GM18499 (cell line): ENCODE data around the gene CKM.
"Not testable (repeated sequence)": the region's sequence is repeated elsewhere in the genome, so short reads cannot be mapped to it uniquely, and the experiment has no call there.

Experiments used
- ATAC-seq: cut with Tn5 transposase; IDR thresholded peaks from one replicate; pipeline ENCODE4 v1.9.1; 2021; ENCODE audit warnings: moderate number of reproducible peaks; ENCODE audit not compliant: insufficient read depth, unreplicated experiment

CKM gene

DNA sequence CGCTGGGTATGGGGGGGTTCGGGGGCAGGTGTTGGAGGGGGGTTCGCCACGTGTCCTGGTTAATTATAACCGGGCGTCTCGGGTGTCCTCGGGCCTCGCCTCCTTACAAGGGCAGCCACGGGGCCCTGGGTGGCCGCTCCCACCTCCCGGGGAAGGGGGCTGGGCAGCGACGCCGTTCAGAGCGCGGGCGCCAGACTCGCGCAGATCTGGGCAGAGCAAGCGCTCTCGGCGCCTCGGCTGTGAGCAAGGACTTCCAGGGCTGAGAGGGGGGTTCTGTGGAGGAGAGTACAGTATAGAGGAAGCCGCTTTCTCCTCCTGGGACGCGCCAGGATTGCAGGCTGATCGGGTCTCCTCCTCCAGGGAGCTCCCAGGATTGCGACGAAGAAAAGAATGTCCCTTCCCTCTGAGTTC is 1.0 kb upstream of the CKM start:
- ATAC-seq = no peak

DNA sequence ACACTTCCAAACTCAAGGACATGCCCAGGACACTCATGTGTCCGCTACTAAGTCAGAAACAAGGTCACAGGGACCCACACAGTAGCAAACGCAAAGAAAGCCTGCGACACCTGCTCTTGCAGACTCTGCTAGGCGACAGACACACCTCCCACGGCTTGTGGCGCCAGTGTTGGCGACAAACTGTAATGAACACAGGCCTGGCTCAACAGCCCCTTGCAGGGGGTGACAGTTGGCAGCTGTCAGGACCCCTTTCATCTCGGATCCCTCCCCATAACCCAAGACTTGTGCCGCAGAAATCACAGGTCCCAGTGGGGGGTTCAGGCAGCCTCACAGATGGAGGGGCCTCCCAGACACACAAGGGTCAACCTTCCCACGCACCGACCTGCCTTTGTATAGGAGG is 364 bp downstream of the CKM start:
- ATAC-seq = no peak

- ATAC-seq = no peak
Measured at GRCh38 chr19:45321848-45322247, 827 bp downstream of the CKM start.

GRCh38 chr19:45320997-45321775 is 1.5 kb downstream of the CKM start:
- ATAC-seq = no peak

GRCh38 chr19:45315304-45315703 is 7.4 kb downstream of the CKM start:
- ATAC-seq = no peak

DNA sequence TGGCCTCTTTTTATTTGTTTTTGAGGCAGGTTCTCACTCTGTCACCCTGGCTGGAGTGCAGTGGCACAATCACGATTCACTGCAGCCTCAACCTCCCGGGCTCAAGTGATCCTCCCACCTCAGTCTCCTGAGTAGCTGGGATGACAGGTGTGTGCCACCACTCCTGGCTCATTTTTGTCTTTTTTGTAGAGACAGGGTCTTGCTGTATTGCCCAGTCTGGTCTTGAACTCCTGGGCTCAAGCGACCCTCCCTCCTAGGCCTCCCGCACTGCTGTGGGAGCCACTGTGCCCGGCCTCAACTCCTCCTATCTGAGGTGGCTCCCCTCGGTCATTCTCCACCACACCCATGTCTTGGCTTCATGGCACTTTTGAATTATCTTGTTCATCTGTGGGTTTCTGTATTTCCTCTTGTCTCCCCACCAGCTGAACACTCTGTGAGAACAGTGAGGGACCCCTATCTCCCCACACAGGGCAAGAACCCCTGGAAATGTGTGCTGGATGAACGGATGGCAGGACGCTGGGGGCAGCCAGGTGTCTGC is 7.9 kb downstream of the CKM start:
- no peak for ATAC-seq

GRCh38 chr19:45312285-45312684 is 10.4 kb downstream of the CKM start:
- not testable (repeated sequence) for ATAC-seq

DNA sequence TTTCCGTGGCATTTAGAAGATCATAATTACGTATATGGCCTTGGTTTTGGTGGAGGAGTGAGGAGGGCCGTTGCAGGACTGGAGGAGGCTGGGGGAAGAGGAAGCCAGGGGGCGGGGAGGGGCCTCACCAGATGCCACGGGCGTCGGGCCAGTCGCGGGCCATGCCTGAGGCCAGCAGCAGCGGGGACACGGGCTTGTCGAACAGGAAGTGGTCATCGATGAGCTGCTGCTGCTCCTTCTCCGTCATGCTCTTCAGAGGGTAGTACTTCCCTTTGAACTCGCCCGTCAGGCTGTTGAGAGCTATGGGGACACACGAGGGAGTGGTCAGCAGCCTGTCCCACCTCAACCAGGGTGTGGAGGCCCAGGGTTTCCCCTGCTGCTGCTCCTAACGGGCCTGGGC is 11.1 kb downstream of the CKM start:
- ATAC-seq = no peak

- not testable (repeated sequence) for ATAC-seq
Measured at GRCh38 chr19:45309322-45309721, 13.4 kb downstream of the CKM start.

DNA sequence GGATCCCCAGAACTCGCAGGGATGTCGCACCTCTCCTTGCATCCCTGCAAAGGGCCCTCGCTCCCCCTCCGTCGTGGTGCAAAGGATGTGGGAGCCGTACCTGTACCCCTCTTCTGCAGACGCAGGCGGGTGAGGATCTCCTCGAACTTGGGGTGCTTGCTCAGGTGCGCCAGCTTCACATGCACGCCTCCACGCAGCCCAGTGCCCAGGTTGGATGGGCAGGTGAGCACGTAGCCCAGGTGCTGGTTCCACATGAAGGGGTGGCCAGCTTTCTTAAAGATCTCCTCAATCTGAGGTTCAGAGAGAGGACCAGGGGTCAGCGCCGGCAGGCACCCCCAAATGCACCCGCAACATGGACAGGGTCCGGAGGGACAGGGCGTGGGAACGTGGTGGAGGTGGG is 15.3 kb downstream of the CKM start:
- ATAC-seq = no peak

GRCh38 chr19:45306518-45307027 is 16.1 kb downstream of the CKM start:
- ATAC-seq = no peak

DNA sequence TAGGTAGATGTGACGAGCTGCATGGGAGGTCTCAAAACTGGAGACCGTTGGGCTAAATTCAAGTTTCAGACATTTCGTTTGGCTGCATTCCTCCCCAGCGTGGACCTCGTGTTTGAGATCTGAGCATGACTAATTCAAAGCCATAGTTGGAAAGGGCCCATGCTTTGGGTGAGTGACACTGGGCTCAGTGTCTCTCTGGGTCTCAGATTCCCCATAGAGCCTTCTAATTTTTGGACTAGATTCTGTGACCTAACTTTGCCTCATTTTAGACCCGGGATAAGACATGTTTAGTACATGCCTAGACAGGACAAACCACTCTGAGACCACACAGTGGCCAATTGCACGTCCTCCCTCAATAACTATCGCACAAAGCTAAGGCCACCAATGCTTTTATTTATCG is 16.6 kb downstream of the CKM start:
- ATAC-seq = no peak

DNA sequence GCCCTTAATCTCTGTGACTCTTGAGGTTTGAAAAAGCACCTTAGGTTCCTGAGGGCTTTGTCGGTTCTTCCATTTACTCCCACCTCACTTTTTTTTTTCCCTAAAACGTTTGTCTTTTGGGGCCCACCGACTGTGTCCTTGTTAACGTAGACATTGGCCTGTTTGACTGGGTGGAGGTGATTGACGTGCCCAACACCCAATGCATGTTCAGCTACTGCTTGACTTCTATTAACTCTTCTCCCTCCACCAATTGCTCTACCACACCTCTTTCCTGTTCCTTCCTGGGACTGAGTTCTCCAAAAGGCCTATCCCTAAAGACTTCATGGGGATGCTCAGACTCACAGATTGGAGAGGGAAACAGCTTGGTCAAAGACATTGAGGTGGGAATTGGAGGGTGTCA is 17.3 kb downstream of the CKM start:
- no peak for ATAC-seq

DNA sequence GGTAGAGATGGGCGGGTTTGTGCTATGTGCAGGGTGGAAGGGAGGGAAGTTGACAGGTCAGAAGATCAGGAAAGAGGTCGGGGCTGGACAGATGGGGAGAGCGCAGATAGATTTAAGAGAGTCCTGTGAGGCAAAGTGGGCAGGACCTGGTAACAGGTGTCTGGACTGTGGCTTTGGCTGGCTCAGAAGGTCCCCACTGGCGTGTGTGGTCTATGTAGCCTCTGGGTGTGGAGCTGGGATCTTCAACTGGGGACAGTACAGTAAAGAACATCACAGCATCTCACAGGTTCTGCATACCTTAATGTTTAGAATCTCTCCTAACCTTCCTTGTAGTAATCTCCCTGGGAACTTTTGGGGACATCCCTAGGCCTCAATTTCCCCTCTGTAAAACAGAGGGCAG is 17.7 kb downstream of the CKM start:
- ATAC-seq = no peak

DNA sequence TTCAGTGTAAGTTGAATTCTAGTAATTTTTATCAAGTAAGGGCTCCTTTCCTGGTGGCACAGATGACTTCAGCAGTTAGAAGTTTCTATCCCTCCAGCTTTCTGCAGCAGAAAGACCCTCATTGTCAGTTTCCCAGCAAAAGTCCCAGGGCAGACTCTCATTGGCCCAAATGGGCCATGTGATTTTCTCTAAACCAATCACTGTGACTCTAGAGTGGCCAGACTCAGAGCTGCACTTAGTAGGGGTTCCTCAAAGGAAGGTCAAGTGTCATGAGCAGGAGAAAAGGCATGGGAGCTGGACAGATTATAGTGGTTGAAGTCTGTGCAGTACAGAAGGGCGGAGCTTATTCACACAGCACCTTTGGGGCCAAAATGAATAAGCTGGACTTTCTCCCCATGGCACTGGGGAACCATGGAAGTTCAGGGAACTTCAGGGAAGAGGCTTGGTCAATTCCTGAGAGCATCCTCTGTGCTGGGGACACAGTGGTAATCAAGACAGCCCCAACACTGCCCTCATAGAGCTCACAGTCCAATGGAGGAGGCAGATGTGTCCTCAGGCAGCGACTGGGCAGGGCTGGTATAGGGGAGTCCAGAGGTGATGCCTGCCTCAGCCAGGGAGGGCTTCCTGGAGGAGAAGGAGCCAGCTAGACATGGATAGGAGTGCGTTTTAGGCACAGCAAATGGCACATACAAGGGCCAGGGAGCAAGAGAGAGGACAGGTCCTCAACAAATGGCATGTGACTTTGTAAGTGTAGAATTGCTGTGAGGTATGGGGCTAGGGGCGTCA is 18.3 kb downstream of the CKM start:
- ATAC-seq = no peak

- ATAC-seq = no peak
Measured at GRCh38 chr19:45303269-45304060, 19.2 kb downstream of the CKM start.

DNA sequence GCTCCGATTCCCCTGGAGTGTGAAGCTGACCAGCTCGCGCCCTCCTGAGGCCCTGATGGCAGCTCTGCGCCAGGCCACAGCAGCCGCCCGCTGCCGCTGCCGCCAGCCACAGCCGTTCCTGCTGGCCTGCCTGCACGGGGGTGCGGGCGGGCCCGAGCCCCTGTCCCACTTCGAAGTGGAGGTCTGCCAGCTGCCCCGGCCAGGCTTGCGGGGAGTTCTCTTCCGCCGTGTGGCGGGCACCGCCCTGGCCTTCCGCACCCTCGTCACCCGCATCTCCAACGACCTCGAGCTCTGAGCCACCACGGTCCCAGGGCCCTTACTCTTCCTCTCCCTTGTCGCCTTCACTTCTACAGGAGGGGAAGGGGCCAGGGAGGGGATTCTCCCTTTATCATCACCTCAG is 20.3 kb downstream of the CKM start:
- no peak for ATAC-seq

DNA sequence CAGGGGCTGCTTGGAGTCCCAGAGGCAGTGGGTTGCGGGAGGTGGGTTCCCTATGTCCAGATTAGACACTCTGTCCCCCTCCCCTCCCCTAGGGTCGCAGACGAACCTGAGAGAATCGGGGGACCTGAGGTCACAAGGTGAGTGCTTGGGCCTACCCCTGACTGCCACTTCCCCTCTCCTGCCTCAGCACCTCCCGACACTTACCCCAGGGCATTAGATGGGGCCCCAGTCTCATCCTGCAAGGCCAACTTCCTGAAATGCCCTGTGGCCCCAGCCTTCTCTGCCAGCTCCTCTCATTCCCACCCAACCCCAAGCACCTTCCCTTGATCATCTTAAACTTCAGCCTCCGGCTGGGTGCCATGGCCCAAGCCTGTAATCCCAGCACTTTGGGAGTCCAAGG is 23.0 kb downstream of the CKM start:
- ATAC-seq = no peak

- no peak for ATAC-seq
Measured at GRCh38 chr19:45298264-45298663, 24.4 kb downstream of the CKM start.

- ATAC-seq = no peak
Measured at GRCh38 chr19:45297674-45298073, 25.0 kb downstream of the CKM start.

GRCh38 chr19:45296355-45296754 is 26.3 kb downstream of the CKM start:
- ATAC-seq = no peak
